HCT116 (cell line): ENCODE data around the gene AMOT. TPM values are rescaled to one million over a fixed set of nuclear protein-coding genes. Genes with fewer than 3 reads are reported as not detected.

Experiments
- ATAC-seq: fragments of 200-7000 bp; cut with Tn5 transposase; 2 replicates; pipeline ENCODE4 v1.9.1; 2020; ENCODE audit warnings: mild to moderate bottlenecking, moderate library complexity
- BruUV-seq: library from RNA; stranded (reverse); fragments of 400-500 nt; replicated peaks from 2 replicates; lab custom pipeline; 2021; lab: Mats Ljungman, UMichigan
- CTCF ChIA-PET: fragments of 300-600 bp; sonication (Branson Sonifier 250); formaldehyde crosslinking; loops from one replicate; lab custom pipeline; 2021; ENCODE audit warnings: antibody characterized with exemption; lab: Charles Lee
- POLR2A ChIA-PET: fragments of 300-600, 350-600 bp; sonication (Branson Sonifier 250); formaldehyde crosslinking; loops from one replicate; lab custom pipeline; 2021; ENCODE audit warnings: antibody characterized with exemption; lab: Charles Lee
- RAD21 ChIA-PET, 2 experiments: fragments of 300-600 bp; sonication (Branson Sonifier 250); formaldehyde crosslinking; loops; one replicate each; lab custom pipeline; 2023; ENCODE audit warnings: low total read pairs in 2 of 2; ENCODE audit not compliant: uncharacterized antibody in 2 of 2, unreplicated experiment in 2 of 2, low non-redundant PET in 1 of 2; lab: Charles Lee
- DNase-seq: peaks from one replicate; pipeline ENCODE4 v3.0.0-alpha.2; 2010; ENCODE audit warnings: low read depth, low spot score
- H2AFZ ChIP-seq: fragments of 200-600 bp; shearing (Covaris generic), sonication (generic); 2 replicates; pipeline ENCODE4 v1.6.1; 2017; ENCODE audit warnings: low read depth, mixed run types, mixed read lengths, antibody characterized with exemption, low read length; ENCODE audit not compliant: poor library complexity, severe bottlenecking
- H3K27ac ChIP-seq: 2 replicates; pipeline ENCODE4 v1.5.1; 2012; ENCODE audit warnings: low read depth, low read length
- H3K27me3 ChIP-seq: fragments of 200-600 bp; sonication (generic); 2 replicates; pipeline ENCODE4 v1.6.1; 2016; ENCODE audit warnings: mixed run types, low read length, mixed read lengths; ENCODE audit not compliant: insufficient read depth
- H3K36me3 ChIP-seq, 2 experiments: fragments of 200-500 bp in 1 of 2; fragments of 200-600 bp in 1 of 2; sonication (Bioruptor generic) in 1 of 2; sonication (generic) in 1 of 2; 2 replicates each; pipeline versions ENCODE4 v1.5.1 to v1.6.1; 2014 to 2016; ENCODE audit warnings: low read length in 2 of 2, inconsistent platforms in 1 of 2, mixed read lengths in 1 of 2, mixed run types in 1 of 2; ENCODE audit not compliant: insufficient read depth in 2 of 2, control insufficient read depth in 1 of 2
- H3K4me1 ChIP-seq, 2 experiments: fragments of 200-600 bp in 1 of 2; sonication (generic) in 1 of 2; 2 replicates each; pipeline versions ENCODE4 v1.5.1 to v1.6.1; 2012 to 2017; ENCODE audit warnings: low read length in 2 of 2, inconsistent platforms in 1 of 2, mild to moderate bottlenecking in 1 of 2, mixed read lengths in 1 of 2, mixed run types in 1 of 2, moderate library complexity in 1 of 2; ENCODE audit not compliant: insufficient read depth in 2 of 2, control insufficient read depth in 1 of 2
- H3K4me2 ChIP-seq: fragments of 200-600 bp; sonication (generic); 2 replicates; pipeline ENCODE4 v1.6.1; 2017; ENCODE audit warnings: mixed run types, low read length, mixed read lengths
- H3K4me3 ChIP-seq, 2 experiments: fragments of 200-600 bp in 1 of 2; sonication (generic) in 1 of 2; replicated peaks in 1 of 2; 2 replicates each; pipeline ENCODE4 v1.5.1; 2011 to 2016; ENCODE audit warnings: low read length in 2 of 2, control low read depth in 1 of 2, low read depth in 1 of 2, mild to moderate bottlenecking in 1 of 2, mixed read lengths in 1 of 2, mixed run types in 1 of 2
- H3K79me2 ChIP-seq: fragments of 200-600 bp; sonication (generic); 2 replicates; pipeline ENCODE4 v1.6.1; 2017; ENCODE audit warnings: mild to moderate bottlenecking, mixed run types, low read length, moderate library complexity, mixed read lengths; ENCODE audit not compliant: insufficient read depth
- H3K9ac ChIP-seq: fragments of 200-600 bp; sonication (generic); 2 replicates; pipeline ENCODE4 v1.6.1; 2016; ENCODE audit warnings: low read length, mixed read lengths
- H3K9me2 ChIP-seq: fragments of 200-600 bp; sonication (generic), shearing (Covaris generic); 2 replicates; pipeline ENCODE4 v1.6.1; 2017; ENCODE audit warnings: mixed run types, mild to moderate bottlenecking, moderate library complexity; ENCODE audit not compliant: insufficient read depth
- H3K9me3 ChIP-seq, 2 experiments: fragments of 200-500 bp in 1 of 2; fragments of 200-600 bp in 1 of 2; sonication (Bioruptor generic) in 1 of 2; sonication (generic) in 1 of 2; 2 replicates each; pipeline ENCODE4 v1.6.1; 2014 to 2017; ENCODE audit warnings: low read length in 2 of 2, mixed read lengths in 2 of 2, inconsistent platforms in 1 of 2, low read depth in 1 of 2, mild to moderate bottlenecking in 1 of 2, mixed run types in 1 of 2, moderate library complexity in 1 of 2; ENCODE audit not compliant: control insufficient read depth in 1 of 2, insufficient read depth in 1 of 2
- H4K20me1 ChIP-seq: fragments of 200-600 bp; sonication (generic), shearing (Covaris generic); 2 replicates; pipeline ENCODE4 v1.6.1; 2017; ENCODE audit warnings: mixed run types, mild to moderate bottlenecking, moderate library complexity; ENCODE audit not compliant: insufficient read depth
- CBX3 ChIP-seq: IDR thresholded peaks from 2 replicates; pipeline ENCODE4 v1.6.1; 2012; ENCODE audit warnings: low read depth
- CEBPB ChIP-seq: IDR thresholded peaks from 2 replicates; pipeline ENCODE4 v1.6.1; 2012; ENCODE audit warnings: low read depth
- CTCF ChIP-seq, 3 experiments: fragments of 200-600 bp in 1 of 3; sonication (generic) in 1 of 3; IDR thresholded peaks in 2 of 3; conservative IDR thresholded peaks in 1 of 3; 2 replicates each; pipeline ENCODE4 v1.5.1; 2012 to 2017; ENCODE audit warnings: low read depth in 2 of 3, low read length in 2 of 3, antibody characterized with exemption in 1 of 3, borderline replicate concordance in 1 of 3, control low read depth in 1 of 3, mild to moderate bottlenecking in 1 of 3, mixed read lengths in 1 of 3, mixed run types in 1 of 3, moderate library complexity in 1 of 3; ENCODE audit not compliant: insufficient read depth in 1 of 3
- FOSL1 ChIP-seq: IDR thresholded peaks from 2 replicates; pipeline ENCODE4 v1.6.1; 2012; ENCODE audit warnings: low read depth
- RAD21 ChIP-seq: IDR thresholded peaks from 2 replicates; pipeline ENCODE4 v1.6.1; 2012; ENCODE audit warnings: low read depth, mild to moderate bottlenecking
- SRF ChIP-seq: IDR thresholded peaks from 2 replicates; pipeline ENCODE4 v1.6.1; 2012; ENCODE audit warnings: low read depth
- YY1 ChIP-seq: IDR thresholded peaks from 2 replicates; pipeline ENCODE4 v1.6.1; 2011; ENCODE audit warnings: low read length, low read depth, moderate library complexity, mild to moderate bottlenecking; ENCODE audit not compliant: insufficient replicate concordance; ENCODE audit errors: extremely low read depth
- ZNF274 ChIP-seq: fragments of 200-500 bp; sonication (Bioruptor generic); IDR thresholded peaks from 2 replicates; pipeline ENCODE4 v1.6.1; 2014; ENCODE audit warnings: mild to moderate bottlenecking, low read depth, low read length, inconsistent platforms
- intact Hi-C: fragments of 100-400 bp; cut with micrococcal nuclease; formaldehyde crosslinking; loops from 2 replicates; pipeline ENCODE4 v1.10.0; 2022
- total RNA-seq: library from RNA; stranded (reverse); gene quantifications from one replicate; pipeline ENCODE4 v1.2.1, GENCODE V29; 2021; ENCODE audit not compliant: unreplicated experiment

Gene AMOT
- total RNA-seq, 1 experiment from 2014 or later, result 7.7 TPM

- CTCF ChIA-PET, result no interaction called here
- POLR2A ChIA-PET, result no interaction called here
- H3K9me3 ChIP-seq, result no peaks in the 10 kb centered on the region
Observed at GRCh38 chrX:112774651-112775293, 65.9 kb downstream of the AMOT start.

GRCh38 chrX:112774142-112774541 lies 66.5 kb downstream of the AMOT start:
- H3K27ac ChIP-seq, result no peak overlapping the region
- no peaks in the 10 kb centered on the region for H3K27me3 ChIP-seq
- no peaks in the 10 kb centered on the region for H4K20me1 ChIP-seq
- H2AFZ ChIP-seq, result no peak overlapping the region
- ATAC-seq (no peak), DNase-seq (no peak)
- RAD21 ChIA-PET, result no interaction called here
- no TSS peak for BruUV-seq
- no peak overlapping the region for H3K4me3 ChIP-seq
- intact Hi-C loops, result no loop called here
- H3K9me3 ChIP-seq, result no peaks in the 10 kb centered on the region
- H3K4me2 ChIP-seq, result no peak overlapping the region
- no peaks in the 10 kb centered on the region for H3K79me2 ChIP-seq
- H3K4me1 ChIP-seq, result no peaks in the 10 kb centered on the region
- no peaks in the 10 kb centered on the region for H3K36me3 ChIP-seq
- CTCF ChIA-PET, result no interaction called here
- H3K9me2 ChIP-seq, result no peaks in the 10 kb centered on the region
- H3K9ac ChIP-seq, result no peak overlapping the region
- POLR2A ChIA-PET, result no interaction called here
- TF ChIP-seq SRF (no peak), FOSL1 (no peak), CEBPB (no peak), CTCF (IDR thresholded peaks at IDR 0.05 in 2 of 3, conservative IDR thresholded peaks at IDR 0.05 in 1 of 3; ENCODE audit: borderline replicate concordance in 1 of 3, insufficient read depth in 1 of 3, low read depth in 2 of 3, low read length in 2 of 3) (no peak), ZNF274 (no peak), CBX3 (no peak)

More at GRCh38 chrX:112774651-112775293, 65.9 kb downstream of the AMOT start:
- DNase-seq (no peak), ATAC-seq (no peak)
- intact Hi-C loops, result no loop called here
- no peaks in the 10 kb centered on the region for H3K9me2 ChIP-seq
- H4K20me1 ChIP-seq, result no peaks in the 10 kb centered on the region
- H3K79me2 ChIP-seq, result no peaks in the 10 kb centered on the region
- BruUV-seq, result no TSS peak
- TF ChIP-seq RAD21 (no peak), SRF (no peak), CTCF (IDR thresholded peaks at IDR 0.05 in 2 of 3, conservative IDR thresholded peaks at IDR 0.05 in 1 of 3; ENCODE audit: borderline replicate concordance in 1 of 3, insufficient read depth in 1 of 3, low read depth in 2 of 3, low read length in 2 of 3) (no peak), YY1 (no peak)
- RAD21 ChIA-PET, result no interaction called here
- no peak overlapping the region for H2AFZ ChIP-seq
- H3K36me3 ChIP-seq, result no peaks in the 10 kb centered on the region
- H3K27ac ChIP-seq, result no peak overlapping the region
- H3K27me3 ChIP-seq, result no peaks in the 10 kb centered on the region
- no peak overlapping the region for H3K4me2 ChIP-seq
- no peaks in the 10 kb centered on the region for H3K4me1 ChIP-seq
- H3K9ac ChIP-seq, result no peak overlapping the region
- no peak overlapping the region for H3K4me3 ChIP-seq
